ENCODE data around the gene LIX1L. TPM values are rescaled to one million over a fixed set of nuclear protein-coding genes. Genes with fewer than 3 reads are reported as not detected.

The LIX1L gene
- total RNA-seq, 1 donor from 2014 or later: 25.0 TPM

GRCh38 chr1:145964328-145965118 is 6.7 kb upstream of the LIX1L start, which contains the start of the genes ANKRD34A and POLR3GL:
ANKRD34A (minus strand) TSS chr1:145964575; CDS start chr1:145961759, 2,816 bp downstream.
POLR3GL (plus strand) TSS chr1:145964690; CDS start chr1:145974866, 10,176 bp downstream.
- TF ChIP-seq, protein P1, sequence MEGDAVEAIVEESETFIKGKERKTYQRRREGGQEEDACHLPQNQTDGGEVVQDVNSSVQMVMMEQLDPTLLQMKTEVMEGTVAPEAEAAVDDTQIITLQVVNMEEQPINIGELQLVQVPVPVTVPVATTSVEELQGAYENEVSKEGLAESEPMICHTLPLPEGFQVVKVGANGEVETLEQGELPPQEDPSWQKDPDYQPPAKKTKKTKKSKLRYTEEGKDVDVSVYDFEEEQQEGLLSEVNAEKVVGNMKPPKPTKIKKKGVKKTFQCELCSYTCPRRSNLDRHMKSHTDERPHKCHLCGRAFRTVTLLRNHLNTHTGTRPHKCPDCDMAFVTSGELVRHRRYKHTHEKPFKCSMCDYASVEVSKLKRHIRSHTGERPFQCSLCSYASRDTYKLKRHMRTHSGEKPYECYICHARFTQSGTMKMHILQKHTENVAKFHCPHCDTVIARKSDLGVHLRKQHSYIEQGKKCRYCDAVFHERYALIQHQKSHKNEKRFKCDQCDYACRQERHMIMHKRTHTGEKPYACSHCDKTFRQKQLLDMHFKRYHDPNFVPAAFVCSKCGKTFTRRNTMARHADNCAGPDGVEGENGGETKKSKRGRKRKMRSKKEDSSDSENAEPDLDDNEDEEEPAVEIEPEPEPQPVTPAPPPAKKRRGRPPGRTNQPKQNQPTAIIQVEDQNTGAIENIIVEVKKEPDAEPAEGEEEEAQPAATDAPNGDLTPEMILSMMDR (IDR thresholded peaks at IDR 0.05): no peak
- TF ChIP-seq POLR2AphosphoS5 (IDR thresholded peaks at IDR 0.05; ENCODE audit: insufficient read depth in 1 of 2, low read depth in 1 of 2) (peak; percentile 99), POLR2A (IDR thresholded peaks at IDR 0.05) (peak; percentile 91 to 97)
- H3K4me1 ChIP-seq: peaks cover 53% of the 10 kb centered on the region
- H3K4me3 ChIP-seq: peak within 1 kb of the TSS; percentile 67 to 72
- peaks cover 0 to 4% of the 10 kb centered on the region in 2 donors for H3K36me3 ChIP-seq
- intact Hi-C loops (cut with DNase I): loop anchor here (5.0 kb wide), 1 partner anchor 47 kb away; the partner anchor contains the start of gene PEX11B
- H3K9me3 ChIP-seq: no peaks in the 10 kb centered on the region
- no peaks in the 10 kb centered on the region for H3K27me3 ChIP-seq
- H3K27ac ChIP-seq: peak within 1 kb of the TSS; percentile 95
- peak in 1 of 2 donors; percentile 99 for DNase-seq (ENCODE audit: extremely low spot score in 2 of 2)

- no peak for DNase-seq (ENCODE audit: extremely low spot score in 2 of 2)
- Histone ChIP-seq H3K36me3 (peaks cover 0 to 4% of the 10 kb centered on the region in 2 donors), H3K4me1 (peaks cover 57% of the 10 kb centered on the region), H3K27ac (peak overlapping the region; percentile 95), H3K27me3 (no peaks in the 10 kb centered on the region), H3K9me3 (no peaks in the 10 kb centered on the region), H3K4me3 (peak overlapping the region; percentile 72 to 84)
- TF ChIP-seq POLR2A (IDR thresholded peaks at IDR 0.05) (no peak), POLR2AphosphoS5 (IDR thresholded peaks at IDR 0.05; ENCODE audit: insufficient read depth in 1 of 2, low read depth in 1 of 2) (no peak)
- intact Hi-C loops (cut with DNase I): loop anchor here (5.0 kb wide), 1 partner anchor 46 kb away; the partner anchor contains the start of gene PEX11B
These were observed 5.6 kb upstream of the LIX1L start for GRCh38 chr1:145963265-145964019.

- H3K9me3 ChIP-seq: no peaks in the 10 kb centered on the region
- H3K4me3 ChIP-seq: peak overlapping the region; percentile 63 to 84
- no peak for DNase-seq (ENCODE audit: extremely low spot score in 2 of 2)
- peaks cover 0 to 3% of the 10 kb centered on the region in 2 donors for H3K36me3 ChIP-seq
- peak overlapping the region; percentile 95 for H3K27ac ChIP-seq
- H3K27me3 ChIP-seq: no peaks in the 10 kb centered on the region
- TF ChIP-seq POLR2A (IDR thresholded peaks at IDR 0.05) (no peak), POLR2AphosphoS5 (IDR thresholded peaks at IDR 0.05; ENCODE audit: insufficient read depth in 1 of 2, low read depth in 1 of 2) (peak in 1 of 2 donors; percentile 69)
- TF ChIP-seq, protein P1 (IDR thresholded peaks at IDR 0.05): no peak
- peaks cover 57% of the 10 kb centered on the region for H3K4me1 ChIP-seq
- intact Hi-C loops (cut with DNase I): loop anchor here (5.0 kb wide), 1 partner anchor 45 kb away; the partner anchor contains the start of gene PEX11B
These were observed 4.6 kb upstream of the LIX1L start for GRCh38 chr1:145962157-145963102.

DNA sequence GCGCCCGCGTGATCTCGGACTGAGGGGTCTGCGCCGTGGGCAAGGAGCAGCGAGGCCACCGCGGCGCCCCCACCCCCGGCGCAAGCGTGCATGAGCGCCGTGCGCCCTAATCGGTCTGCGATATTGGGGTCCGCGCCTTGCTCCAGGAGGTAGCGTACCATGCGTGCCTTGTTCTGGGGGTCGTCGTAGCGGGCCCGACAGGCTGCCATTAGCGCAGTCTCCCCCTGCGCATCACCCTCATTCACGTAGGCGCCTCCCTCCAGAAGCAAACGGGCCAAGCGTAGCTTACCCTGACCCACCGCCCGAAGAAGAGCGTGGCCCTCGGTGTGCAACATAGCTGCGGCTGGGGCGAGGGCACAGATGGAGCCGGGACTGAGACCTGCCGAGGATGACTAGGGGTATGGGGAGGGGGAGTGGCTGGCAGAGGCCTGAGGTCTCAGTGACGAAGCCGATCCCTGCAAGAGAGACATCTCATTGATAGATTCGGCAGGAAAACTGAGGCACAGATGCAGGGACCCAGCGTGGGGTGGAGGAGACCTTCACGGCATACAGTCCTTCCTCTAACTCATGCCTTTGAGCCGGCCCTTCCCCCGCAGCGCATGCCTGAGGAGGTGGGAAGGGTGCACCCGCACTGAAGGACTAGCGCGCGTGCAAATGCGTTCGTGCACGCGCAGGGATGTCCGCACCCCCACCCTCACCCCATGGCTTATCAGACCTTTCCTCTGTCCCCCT is 3.8 kb upstream of the LIX1L start:
- intact Hi-C loops (cut with DNase I): loop anchor here (5.0 kb wide), 1 partner anchor 44 kb away; the partner anchor contains the start of gene PEX11B
- Histone ChIP-seq H3K36me3 (no peaks in the 10 kb centered on the region), H3K4me1 (peaks cover 62% of the 10 kb centered on the region), H3K4me3 (peak overlapping the region; percentile 63 to 84), H3K9me3 (no peaks in the 10 kb centered on the region), H3K27ac (peak overlapping the region; percentile 95), H3K27me3 (no peaks in the 10 kb centered on the region)
- TF ChIP-seq POLR2A (IDR thresholded peaks at IDR 0.05) (no peak), POLR2AphosphoS5 (IDR thresholded peaks at IDR 0.05; ENCODE audit: insufficient read depth in 1 of 2, low read depth in 1 of 2) (peak in 1 of 2 donors; percentile 47)
- TF ChIP-seq, protein P1 (IDR thresholded peaks at IDR 0.05): no peak
- no peak for DNase-seq (ENCODE audit: extremely low spot score in 2 of 2)

Measured in vagina (tissue), 2 donors.